Measurements from ENCODE around the gene IER3IP1. TPM values are rescaled to one million over a fixed set of nuclear protein-coding genes. Genes with fewer than 3 reads are reported as not detected.

Gene IER3IP1
- total RNA-seq, 1 experiment from 2014 or later = 7.6 TPM

- Mint-ChIP-seq H3K27ac (no peak overlapping the region), H3K4me1 (peaks cover 11 to 14% of the 10 kb centered on the region in 2 experiments), H3K27me3 (ENCODE audit: low read depth) (no peaks in the 10 kb centered on the region), H3K36me3 (ENCODE audit: insufficient read depth in 1 of 3, low read depth in 3 of 3) (peaks cover 8 to 38% (median 25%) of the 10 kb centered on the region in 3 experiments), H3K4me3 (no peak overlapping the region), H3K9me3 (no peaks in the 10 kb centered on the region)
- Histone ChIP-seq H2AFZ (ENCODE audit: low read length) (no peak overlapping the region), H2BK12ac (ENCODE audit: insufficient read length, low read depth, low read length) (no peak overlapping the region), H3K18ac (ENCODE audit: insufficient read length, low read depth, low read length) (no peak overlapping the region), H3K56ac (ENCODE audit: insufficient read length, low read depth, low read length) (no peak overlapping the region), H3K79me1 (ENCODE audit: insufficient read depth, low read depth, low read length, poor library complexity, severe bottlenecking) (no peaks in the 10 kb centered on the region), H3K4me1 (ENCODE audit: insufficient read depth, low read length) (no peaks in the 10 kb centered on the region; the same call in 1 of the 2 replicates), H3K4me2 (ENCODE audit: insufficient read depth, insufficient read length, low read length) (no peak overlapping the region), H3K27ac (ENCODE audit: insufficient read length, low read depth, low read length) (no peak overlapping the region), H3K23me2 (ENCODE audit: insufficient read length, low read depth, low read length, poor library complexity, severe bottlenecking) (no peaks in the 10 kb centered on the region), H3K27me3 (ENCODE audit: insufficient read depth, low read length) (no peaks in the 10 kb centered on the region; the same call in 1 of the 2 replicates), H3K23ac (ENCODE audit: insufficient read length, low read depth, low read length) (no peak overlapping the region), H4K8ac (replicated peaks; ENCODE audit: insufficient read length, low read depth, low read length) (no peak overlapping the region), H3K14ac (ENCODE audit: insufficient read depth, low read length) (no peak overlapping the region), H4K5ac (ENCODE audit: insufficient read length, low read depth, low read length) (no peak overlapping the region), H2BK15ac (ENCODE audit: low read depth, low read length) (no peak overlapping the region), H2BK120ac (ENCODE audit: low read depth, low read length, poor library complexity, severe bottlenecking) (no peak overlapping the region), H2AK5ac (ENCODE audit: insufficient read length, low read length) (no peak overlapping the region), H4K91ac (ENCODE audit: insufficient read length, low read depth, low read length) (no peak overlapping the region), H3K79me2 (ENCODE audit: insufficient read depth, low read length) (no peaks in the 10 kb centered on the region), H3K9me3 (ENCODE audit: control insufficient read depth, low read depth, low read length) (no peaks in the 10 kb centered on the region), H4K20me1 (ENCODE audit: control insufficient read depth, insufficient read depth, insufficient read length) (no peaks in the 10 kb centered on the region), H3T11ph (ENCODE audit: low read length) (no peak overlapping the region), H3K9ac (ENCODE audit: extremely low read depth, insufficient read length, low read length) (no peak overlapping the region), H2BK5ac (ENCODE audit: insufficient read length, low read length) (no peak overlapping the region), H3K4ac (ENCODE audit: low read depth, low read length) (no peak overlapping the region), H2BK20ac (ENCODE audit: low read depth, low read length, poor library complexity, severe bottlenecking) (no peak overlapping the region)
- no peak for DNase-seq
- no peak for TF ChIP-seq CTCF (conservative IDR thresholded peaks at IDR 0.05)
- no CpG with 5 or more reads among the region's 4 CpGs for WGBS (ENCODE audit: extremely low coverage, insufficient read length, low lambda C conversion rate)
These were observed 55.7 kb downstream of the IER3IP1 start for GRCh38 chr18:47120428-47120827.
